GM21576 (cell line): Measurements from ENCODE around the gene JAZF1.
A peak's percentile ranks its signal among the peaks of the same experiment; 100 is the strongest.

Experiments used
- ATAC-seq: cut with Tn5 transposase; IDR thresholded peaks from one replicate; pipeline ENCODE4 v1.9.1; 2021; ENCODE audit warnings: mild to moderate bottlenecking, moderate library complexity; ENCODE audit not compliant: unreplicated experiment

The JAZF1 gene

DNA sequence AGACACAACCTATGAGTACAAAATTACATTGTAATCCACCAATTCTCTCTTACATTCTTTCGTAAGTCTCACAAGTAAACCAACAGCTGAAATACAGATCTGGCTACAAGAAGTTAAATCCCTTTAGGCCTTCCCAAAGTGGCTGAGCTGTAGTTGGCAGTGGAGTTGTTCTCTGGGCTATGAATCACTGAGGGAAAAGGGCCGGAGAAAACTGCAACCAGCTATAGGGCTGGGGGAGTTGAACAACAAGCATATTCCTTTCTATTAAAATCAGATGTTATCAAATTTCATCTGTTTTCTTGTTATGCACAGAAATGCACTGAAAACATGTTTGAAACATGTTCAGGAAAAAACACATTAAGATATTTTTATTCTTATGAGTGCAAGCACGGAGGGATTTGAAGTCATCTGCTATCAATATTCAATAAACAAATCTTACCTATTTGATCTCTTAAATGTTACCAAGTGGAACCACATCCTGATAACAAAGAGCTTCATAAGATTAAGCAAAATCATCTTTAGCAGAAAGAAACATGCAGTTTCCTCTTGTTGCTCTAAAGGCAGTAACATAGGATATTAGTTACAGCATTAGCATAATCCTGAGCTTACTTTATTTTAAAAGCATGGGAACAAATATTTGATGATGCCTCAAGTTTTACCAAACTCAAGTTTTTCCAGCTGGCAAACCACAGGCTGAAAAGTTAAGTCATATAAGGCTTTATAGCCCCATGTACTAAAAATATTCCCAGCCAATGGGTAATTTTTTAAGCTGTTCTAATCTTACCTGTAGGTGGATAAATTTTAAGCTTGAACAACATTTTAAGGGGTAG is 227.9 kb downstream of the JAZF1 start:
- ATAC-seq = no peak

DNA sequence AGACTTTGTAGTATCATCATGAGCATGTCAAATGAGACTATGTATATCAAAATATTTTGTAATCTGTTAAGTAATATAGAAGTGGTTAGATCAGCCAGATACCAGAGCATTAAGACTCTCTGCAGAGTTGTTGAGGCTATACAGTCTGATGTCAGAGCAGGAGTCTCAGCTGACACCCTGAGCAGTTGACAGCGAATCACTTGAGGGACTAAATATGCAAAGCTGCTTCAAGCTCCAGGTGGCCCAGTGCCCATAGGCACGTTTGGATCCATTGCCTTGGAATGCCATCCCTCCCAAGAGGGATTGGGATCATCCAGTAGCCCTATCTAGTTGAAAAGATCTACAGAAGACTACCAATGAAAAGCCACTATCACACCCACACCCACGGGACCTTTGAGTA is 230.5 kb downstream of the JAZF1 start:
- ATAC-seq = no peak

- no peak for ATAC-seq
Measured at GRCh38 chr7:27948861-27949260, 231.7 kb downstream of the JAZF1 start.

DNA sequence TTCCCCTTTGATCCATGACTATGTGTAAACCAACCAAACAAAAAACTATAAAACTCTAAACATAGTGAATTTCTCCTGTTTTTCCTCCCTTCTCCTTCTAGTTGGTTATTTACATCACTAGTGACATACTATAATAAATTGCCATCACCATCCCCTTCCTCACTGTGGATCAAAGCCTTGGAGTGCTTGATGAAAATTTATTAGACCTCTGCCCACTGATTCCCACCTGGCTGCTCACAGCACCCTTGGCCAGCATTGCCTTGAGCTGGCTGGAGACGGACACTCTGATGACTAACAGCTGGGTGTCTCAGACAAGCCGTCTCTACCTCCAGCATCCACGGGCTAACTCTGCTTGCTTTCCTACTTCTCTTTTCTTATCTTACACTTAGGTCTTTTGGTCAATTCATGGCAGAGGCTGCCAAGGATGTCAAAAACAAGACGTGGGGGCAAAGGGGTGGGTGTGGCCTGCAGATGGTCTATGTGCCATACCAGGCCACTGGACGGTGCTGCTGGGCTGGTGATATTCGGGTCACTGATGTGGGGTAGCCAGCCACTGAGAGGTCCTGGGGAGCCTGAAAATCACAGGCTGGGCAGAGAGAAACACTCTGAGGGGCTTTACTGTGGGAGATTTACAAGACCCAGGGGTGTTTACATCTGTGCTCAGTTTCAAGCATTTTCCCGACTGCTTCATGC is 232.9 kb downstream of the JAZF1 start:
- no peak for ATAC-seq

GRCh38 chr7:27946351-27946750 is 234.2 kb downstream of the JAZF1 start:
- no peak for ATAC-seq

- no peak for ATAC-seq
Measured at GRCh38 chr7:27945058-27945795, 235.4 kb downstream of the JAZF1 start.

DNA sequence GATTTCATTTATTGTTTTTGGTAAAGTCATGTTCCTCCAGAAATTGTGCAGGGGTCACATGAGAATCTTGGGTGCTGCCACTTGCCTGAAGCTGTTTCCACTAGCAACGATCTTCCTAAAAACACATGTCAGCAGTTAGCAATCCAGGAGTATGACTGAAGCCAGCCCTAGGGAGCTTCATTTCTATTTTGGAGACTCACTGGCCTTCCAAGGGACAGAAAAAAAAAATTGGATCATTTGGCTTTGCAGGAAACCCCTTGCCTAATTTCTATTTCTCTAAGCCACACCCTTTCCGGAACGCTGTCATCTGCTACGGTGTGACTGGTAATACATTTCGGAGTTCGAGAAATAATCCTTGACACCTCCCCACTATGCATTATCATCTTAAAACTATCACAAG is 236.0 kb downstream of the JAZF1 start:
- no peak for ATAC-seq

DNA sequence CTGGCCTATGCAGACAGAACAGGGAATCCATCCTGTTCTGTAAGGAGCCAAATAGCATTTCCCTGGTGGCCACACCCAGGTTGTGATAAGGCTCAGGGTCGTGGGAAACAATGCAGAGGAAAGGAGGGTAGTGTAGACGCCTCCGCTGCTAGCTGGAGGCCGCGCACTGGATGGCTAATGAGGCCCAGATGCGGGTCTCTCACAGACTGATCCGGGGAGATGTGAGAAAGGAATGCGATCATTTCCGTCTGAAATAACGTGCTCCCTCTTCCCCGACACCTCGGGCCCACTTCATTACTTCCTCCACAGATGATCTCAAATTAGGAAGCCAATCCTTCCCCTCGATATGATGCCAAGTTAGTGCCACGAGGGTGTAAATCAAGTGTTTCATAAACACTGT is 237.4 kb downstream of the JAZF1 start:
- no peak for ATAC-seq

- ATAC-seq = no peak
Measured at GRCh38 chr7:27942711-27943110, 237.9 kb downstream of the JAZF1 start.

DNA sequence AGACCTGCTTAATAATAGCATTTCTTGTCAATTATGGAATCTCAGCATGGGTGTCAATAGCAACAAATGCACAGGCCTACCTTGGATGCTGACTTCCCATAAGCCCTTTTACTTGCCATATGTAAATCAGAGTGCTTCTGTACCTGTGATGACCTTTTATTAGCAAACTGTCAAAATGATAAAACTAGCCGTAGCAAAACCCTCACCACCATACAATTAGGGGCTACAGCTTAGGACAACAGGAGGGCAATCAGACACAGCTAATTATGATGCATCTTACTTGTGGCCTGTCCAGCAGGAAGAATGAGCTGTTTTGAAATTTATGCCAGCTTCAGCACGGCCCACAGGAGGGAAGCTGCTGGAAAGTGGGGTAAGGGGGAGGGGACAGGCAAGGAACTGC is 239.1 kb downstream of the JAZF1 start:
- ATAC-seq = no peak

DNA sequence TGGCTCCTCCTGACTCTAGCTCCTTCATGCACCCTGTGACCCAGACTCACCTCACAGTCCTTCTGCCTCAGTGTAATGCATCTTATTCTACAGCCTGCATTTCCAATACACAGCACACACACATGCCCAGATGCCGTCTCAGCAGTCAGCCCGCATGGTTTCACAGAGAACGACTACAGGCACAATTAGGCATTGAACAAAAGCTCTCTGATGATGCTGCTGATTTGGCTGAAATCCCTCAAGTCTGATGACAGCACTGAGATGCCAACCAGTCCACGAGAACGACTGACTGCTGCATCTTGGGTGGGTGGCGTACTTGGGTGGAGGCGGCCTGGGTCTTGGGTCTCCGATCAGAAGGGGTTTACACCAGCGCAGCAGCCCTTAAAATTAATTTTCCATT is 240.3 kb downstream of the JAZF1 start:
- ATAC-seq = no peak

- ATAC-seq = no peak
Measured at GRCh38 chr7:27939893-27940292, 240.7 kb downstream of the JAZF1 start.

- no peak for ATAC-seq
Measured at GRCh38 chr7:27936768-27937102, 243.9 kb downstream of the JAZF1 start.

DNA sequence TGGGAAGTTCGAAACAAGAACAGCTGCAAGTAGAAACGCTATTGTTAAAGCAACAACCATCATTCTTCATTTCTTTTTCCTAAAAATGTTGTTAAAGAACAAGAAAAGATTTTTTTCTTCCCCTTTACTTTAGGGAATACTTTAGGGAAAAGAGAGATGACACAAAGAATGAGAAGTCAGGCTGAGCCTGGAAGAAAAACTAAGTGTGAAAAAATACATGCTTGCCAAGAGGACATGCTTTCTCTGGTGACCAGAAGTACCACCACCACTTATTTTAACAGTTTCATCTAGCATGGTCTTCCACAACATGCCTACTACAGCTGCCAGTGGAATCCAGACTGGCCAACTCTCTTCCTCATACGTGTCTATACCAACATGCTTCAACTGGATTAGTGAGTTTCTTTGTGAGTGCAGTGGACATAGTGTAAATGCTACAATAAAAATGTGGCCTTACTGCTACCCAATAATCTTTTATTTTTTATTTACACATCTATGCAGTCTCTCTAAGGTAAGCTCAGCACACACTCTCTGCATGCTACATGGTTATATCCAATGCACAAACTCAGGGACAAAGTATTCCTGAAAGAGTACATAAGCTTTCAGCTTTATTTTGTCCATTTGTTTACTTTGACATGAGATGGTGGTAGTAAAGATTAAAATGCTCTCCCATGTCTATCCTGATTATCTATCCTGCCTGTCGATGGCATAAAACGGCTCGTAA is 244.4 kb downstream of the JAZF1 start:
- ATAC-seq = no peak

DNA sequence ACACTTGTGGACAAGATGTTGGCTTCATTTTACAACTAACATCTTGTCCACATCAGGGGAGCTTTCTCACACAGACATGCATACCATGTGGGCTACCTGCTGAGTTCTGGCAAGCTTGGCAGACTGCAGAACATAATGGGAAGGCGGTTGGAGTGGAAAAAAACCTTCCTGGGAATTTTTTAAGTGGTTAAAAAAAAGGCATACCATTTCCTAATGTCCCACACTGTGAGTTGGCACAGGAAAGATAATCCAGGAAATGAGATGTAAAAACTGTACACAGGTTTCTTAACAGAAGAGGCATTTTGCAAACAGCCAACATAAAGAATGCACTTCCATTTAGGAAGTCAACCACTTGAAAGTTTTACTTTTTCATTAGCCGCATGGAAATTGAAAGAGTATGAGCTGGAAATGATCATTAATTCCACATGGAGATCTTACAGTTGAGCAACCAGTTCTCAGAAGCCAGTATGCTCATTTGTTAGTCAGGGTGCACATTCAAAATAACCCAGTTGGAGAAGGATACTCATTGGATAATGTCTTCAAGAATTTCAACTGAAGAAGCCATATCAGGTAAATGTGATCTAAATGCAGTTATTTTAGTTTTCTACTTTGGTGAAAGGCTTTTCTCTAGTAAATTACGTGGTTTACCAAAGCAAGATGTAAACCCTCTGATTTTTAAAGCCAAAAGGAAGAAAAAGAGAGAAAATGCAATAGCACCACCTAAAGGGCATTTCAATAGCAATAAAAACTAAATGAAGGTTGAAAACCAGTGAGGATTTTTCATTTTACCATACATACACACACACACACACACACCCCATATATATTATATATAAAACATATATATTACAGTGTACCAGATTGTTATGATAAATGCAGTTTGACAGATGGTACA is 246.7 kb downstream of the JAZF1 start:
- no peak for ATAC-seq

GRCh38 chr7:27930910-27931476 is 249.6 kb downstream of the JAZF1 start:
- no peak for ATAC-seq

DNA sequence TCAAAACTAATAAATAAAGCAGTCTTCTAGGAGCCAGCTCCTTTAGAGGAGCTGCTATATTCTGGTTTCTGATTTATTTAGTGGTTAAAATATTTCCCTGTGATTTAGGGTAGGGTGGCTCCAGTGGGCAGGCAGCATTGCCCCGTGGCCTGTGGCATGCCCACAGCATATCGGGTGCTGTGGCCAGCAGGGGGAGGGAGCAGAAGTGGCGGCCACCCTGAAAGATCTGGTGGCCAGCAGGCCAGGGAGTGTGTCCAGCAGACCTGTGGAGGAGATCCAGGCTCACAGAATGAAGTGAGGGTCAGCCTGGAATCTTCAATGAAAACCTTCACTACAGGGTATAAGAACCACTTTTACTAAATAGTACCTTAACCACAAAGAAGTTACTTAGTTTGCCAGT is 251.5 kb downstream of the JAZF1 start:
- ATAC-seq = no peak

DNA sequence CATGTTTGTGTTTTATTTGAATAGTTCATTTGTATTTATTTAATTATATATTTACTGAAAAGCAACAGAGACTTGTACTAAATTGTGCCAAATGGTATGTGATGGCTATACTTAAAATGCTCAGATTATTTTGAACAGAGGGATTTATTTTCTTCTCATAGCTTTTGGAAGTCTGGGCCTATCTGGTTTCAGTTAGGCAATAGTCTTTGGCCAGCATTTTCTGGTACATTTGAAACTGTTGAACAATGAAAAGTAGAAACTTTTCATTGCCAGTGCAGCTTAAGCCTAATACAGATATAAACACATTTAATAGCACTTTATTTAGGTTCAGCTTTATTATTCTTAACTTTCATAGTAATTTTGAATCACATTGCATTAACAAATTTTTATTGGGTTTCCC is 252.6 kb downstream of the JAZF1 start:
- ATAC-seq = no peak

DNA sequence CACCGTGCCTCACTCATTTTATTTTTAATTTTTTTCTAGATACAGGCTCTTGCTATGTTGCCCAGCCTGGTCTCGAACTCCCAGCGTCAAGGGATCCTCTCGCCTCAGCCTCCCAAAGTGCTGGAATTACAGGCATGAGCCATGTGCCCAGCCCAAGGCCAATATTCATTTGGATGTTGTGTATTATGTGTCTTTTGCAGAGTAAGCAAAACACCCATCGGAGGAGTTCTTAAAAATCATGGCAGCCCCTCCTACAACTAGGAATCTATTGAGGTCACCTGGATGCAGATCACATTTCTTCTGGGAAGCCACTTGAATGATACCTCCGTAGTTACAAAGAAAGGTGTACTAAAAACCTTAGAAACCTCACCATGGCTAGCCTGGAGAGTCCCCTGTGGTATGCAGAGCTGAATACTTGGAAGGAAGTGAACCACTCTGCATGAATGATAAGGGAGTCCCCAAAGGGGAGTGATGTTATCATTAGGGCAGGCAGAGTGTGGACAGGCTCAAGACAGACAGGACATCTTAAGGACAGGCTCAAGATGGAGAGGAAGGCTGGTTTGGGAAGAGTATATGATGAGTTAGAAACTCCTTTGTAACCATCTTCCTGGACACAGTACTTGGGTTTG is 254.9 kb downstream of the JAZF1 start:
- peak; percentile 71 for ATAC-seq

- ATAC-seq = no peak
Measured at GRCh38 chr7:27923642-27923980, 257.0 kb downstream of the JAZF1 start.
